SH-SY5Y (cell line): ENCODE results near the gene PCIF1.

Source experiments
- GATA2 ChIP-seq: IDR thresholded peaks from 2 replicates; pipeline ENCODE4 v1.6.1; 2011; ENCODE audit warnings: mild to moderate bottlenecking, low read depth, low read length
- GATA3 ChIP-seq: IDR thresholded peaks from 2 replicates; pipeline ENCODE4 v1.6.1; 2011; ENCODE audit warnings: low read depth, mild to moderate bottlenecking, low read length, moderate library complexity

DNA sequence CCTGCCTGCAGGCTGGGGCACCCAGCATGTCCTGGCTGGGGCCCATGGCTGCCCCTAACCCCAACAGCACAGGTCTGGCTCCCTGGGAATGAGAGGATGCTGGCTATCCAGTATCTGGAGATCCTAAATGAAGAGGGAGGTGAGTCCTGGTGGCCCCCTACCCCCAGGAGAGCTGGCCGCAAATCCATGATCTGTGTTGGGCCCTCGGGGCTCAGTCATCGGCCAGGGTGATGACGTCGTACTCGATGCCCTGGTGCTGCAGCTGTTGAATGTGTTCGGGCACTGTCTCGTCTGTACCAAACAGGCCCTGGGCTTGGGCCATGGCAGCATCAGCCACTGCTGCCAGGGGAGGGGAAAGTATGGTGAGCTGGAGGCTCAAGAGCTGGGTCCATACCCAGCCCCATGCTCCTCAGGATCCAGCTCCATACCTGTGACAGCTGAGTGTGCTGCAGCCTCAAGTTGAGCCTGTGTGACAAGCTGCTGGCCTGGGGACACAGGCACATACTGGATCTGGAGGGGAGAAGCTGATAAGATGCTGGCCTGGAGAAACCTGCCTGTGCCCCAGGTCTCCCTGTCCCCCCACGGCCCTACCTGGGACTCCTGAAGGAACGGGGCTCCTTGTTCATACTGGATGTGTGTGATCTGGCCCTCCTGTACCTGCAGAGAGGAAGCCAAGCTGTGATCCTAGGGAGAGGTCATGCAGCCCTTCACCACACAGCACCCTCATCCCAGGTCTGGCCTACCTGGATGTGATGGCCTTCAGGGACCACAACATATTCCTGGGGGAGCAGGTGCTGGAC is 14.5 kb downstream of the PCIF1 start:
- TF ChIP-seq GATA2 (no peak), GATA3 (no peak)
